ENCODE results near the gene TTLL5.

DNA sequence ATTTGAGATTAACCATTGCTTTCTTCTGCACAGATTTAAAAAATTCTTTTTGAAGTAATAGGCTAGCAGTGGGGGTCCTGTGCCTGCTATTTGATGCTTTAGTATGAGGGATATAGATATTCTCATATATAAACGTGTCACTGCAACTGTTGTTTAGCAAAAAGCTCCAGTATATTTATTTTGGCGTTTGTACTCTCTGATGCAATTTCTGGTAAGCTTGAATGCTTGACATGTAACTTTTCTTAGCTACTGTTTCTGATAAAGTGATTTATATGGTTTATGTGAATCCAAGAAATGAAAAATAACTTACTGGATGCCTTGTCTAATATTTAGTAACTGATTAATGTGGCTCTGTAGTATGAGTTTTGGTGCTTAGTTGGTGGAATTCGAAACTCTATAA, 77.1 kb downstream of the TTLL5 start:
- TF ChIP-seq, protein P1, sequence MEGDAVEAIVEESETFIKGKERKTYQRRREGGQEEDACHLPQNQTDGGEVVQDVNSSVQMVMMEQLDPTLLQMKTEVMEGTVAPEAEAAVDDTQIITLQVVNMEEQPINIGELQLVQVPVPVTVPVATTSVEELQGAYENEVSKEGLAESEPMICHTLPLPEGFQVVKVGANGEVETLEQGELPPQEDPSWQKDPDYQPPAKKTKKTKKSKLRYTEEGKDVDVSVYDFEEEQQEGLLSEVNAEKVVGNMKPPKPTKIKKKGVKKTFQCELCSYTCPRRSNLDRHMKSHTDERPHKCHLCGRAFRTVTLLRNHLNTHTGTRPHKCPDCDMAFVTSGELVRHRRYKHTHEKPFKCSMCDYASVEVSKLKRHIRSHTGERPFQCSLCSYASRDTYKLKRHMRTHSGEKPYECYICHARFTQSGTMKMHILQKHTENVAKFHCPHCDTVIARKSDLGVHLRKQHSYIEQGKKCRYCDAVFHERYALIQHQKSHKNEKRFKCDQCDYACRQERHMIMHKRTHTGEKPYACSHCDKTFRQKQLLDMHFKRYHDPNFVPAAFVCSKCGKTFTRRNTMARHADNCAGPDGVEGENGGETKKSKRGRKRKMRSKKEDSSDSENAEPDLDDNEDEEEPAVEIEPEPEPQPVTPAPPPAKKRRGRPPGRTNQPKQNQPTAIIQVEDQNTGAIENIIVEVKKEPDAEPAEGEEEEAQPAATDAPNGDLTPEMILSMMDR (IDR thresholded peaks at IDR 0.05): no peak
- TF ChIP-seq POLR2A (IDR thresholded peaks at IDR 0.05): no peak
- TF ChIP-seq EP300 (IDR thresholded peaks at IDR 0.05): no peak
